HEK293T (cell line): ENCODE results near the gene BACE1-AS.

Experiments
- ARNT ChIP-seq: fragments of 450-650 bp; IDR thresholded peaks from 2 replicates; pipeline ENCODE4 v1.6.1; 2017; ENCODE audit warnings: mild to moderate bottlenecking
- BHLHE40 ChIP-seq: fragments of 450-650 bp; IDR thresholded peaks from 2 replicates; pipeline ENCODE4 v1.6.1; 2016; ENCODE audit warnings: mild to moderate bottlenecking, moderate library complexity, borderline replicate concordance
- CTBP1 ChIP-seq: fragments of 450-650 bp; IDR thresholded peaks from 2 replicates; pipeline ENCODE4 v1.6.1; 2016; ENCODE audit warnings: borderline replicate concordance
- ELF4 ChIP-seq: fragments of 450-650 bp; IDR thresholded peaks from 2 replicates; pipeline ENCODE4 v1.6.1; 2017; ENCODE audit warnings: antibody characterized with exemption
- FOXA1 ChIP-seq: fragments of 450-650 bp; IDR thresholded peaks from 2 replicates; pipeline ENCODE4 v1.6.1; 2016; ENCODE audit warnings: mild to moderate bottlenecking
- FOXK2 ChIP-seq: fragments of 450-650 bp; IDR thresholded peaks from 2 replicates; pipeline ENCODE4 v1.6.1; 2016; ENCODE audit warnings: mild to moderate bottlenecking
- FOXM1 ChIP-seq: fragments of 450-650 bp; IDR thresholded peaks from 2 replicates; pipeline ENCODE4 v1.6.1; 2017; ENCODE audit warnings: mild to moderate bottlenecking, borderline replicate concordance
- HDGF ChIP-seq: fragments of 450-650 bp; IDR thresholded peaks from 2 replicates; pipeline ENCODE4 v1.6.1; 2017; ENCODE audit warnings: antibody characterized with exemption, borderline replicate concordance
- NFRKB ChIP-seq: fragments of 450-650 bp; IDR thresholded peaks from 2 replicates; pipeline ENCODE4 v1.6.1; 2016; ENCODE audit warnings: mild to moderate bottlenecking, moderate library complexity
- SP1 ChIP-seq: fragments of 450-650 bp; IDR thresholded peaks from 2 replicates; pipeline ENCODE4 v1.6.1; 2017
- SUZ12 ChIP-seq: fragments of 450-650 bp; IDR thresholded peaks from 2 replicates; pipeline ENCODE4 v1.6.1; 2016; ENCODE audit warnings: mild to moderate bottlenecking
- TARDBP ChIP-seq: fragments of 450-650 bp; IDR thresholded peaks from 2 replicates; pipeline ENCODE4 v1.6.1; 2016

DNA sequence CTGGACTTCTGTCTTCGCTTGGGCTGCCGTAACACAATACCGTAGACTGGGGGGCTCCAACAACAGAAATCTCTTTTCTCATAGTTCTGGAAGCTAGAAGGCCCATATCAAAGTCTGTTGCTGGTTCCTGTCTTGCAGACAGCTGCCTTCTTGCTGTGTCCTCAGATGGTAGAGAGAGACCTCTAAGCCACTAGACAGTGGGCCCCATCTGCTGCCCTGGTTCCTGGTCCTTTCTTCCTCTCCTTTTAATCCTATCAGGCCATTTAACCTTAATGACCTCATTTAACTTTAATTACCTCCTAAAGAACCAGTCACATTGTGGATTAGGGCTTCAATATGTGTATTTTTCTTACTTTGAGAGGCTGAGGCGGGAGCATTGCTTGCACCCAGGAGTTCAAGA, 45.9 kb downstream of the BACE1-AS start:
- no peak for TF ChIP-seq FOXA1
- no peak for TF ChIP-seq ELF4
- no peak for TF ChIP-seq SP1
- TF ChIP-seq NFRKB, result no peak
- TF ChIP-seq HDGF, result no peak
- TF ChIP-seq FOXM1, result no peak
- no peak for TF ChIP-seq ARNT
- TF ChIP-seq BHLHE40, result no peak
- no peak for TF ChIP-seq TARDBP
- no peak for TF ChIP-seq FOXK2
- TF ChIP-seq SUZ12, result no peak
- no peak for TF ChIP-seq CTBP1
